NCI-H2081 (cell line): ENCODE data around the gene PEPD.

ENCODE experiments used
- DNase-seq, 2 experiments: peaks; one replicate each; lab custom pipeline; 2025; lab: John Stamatoyannopoulos, UW

Gene PEPD

DNA sequence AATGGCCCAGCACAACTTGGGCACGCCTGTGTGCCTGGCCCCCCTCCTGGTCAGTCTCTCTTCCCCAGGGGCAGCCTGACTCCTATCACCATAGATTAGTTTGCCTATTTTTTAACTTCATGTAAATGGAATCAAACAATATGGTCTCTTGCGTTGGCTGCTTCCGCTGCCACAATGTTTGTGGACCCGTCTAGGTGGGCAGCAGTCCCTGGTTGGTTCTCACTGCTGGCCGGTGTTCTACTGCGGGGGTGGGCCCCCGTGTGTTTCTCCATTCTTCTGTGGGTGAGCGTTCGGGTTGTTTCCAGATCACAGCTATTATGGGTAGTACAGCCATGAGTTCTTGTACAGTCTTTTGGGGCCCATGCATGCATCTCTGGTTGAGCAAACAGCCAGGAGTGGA is 100.8 kb downstream of the PEPD start:
- DNase-seq, result no peak

GRCh38 chr19:33419788-33420130 is 101.8 kb downstream of the PEPD start:
- no peak for DNase-seq

DNA sequence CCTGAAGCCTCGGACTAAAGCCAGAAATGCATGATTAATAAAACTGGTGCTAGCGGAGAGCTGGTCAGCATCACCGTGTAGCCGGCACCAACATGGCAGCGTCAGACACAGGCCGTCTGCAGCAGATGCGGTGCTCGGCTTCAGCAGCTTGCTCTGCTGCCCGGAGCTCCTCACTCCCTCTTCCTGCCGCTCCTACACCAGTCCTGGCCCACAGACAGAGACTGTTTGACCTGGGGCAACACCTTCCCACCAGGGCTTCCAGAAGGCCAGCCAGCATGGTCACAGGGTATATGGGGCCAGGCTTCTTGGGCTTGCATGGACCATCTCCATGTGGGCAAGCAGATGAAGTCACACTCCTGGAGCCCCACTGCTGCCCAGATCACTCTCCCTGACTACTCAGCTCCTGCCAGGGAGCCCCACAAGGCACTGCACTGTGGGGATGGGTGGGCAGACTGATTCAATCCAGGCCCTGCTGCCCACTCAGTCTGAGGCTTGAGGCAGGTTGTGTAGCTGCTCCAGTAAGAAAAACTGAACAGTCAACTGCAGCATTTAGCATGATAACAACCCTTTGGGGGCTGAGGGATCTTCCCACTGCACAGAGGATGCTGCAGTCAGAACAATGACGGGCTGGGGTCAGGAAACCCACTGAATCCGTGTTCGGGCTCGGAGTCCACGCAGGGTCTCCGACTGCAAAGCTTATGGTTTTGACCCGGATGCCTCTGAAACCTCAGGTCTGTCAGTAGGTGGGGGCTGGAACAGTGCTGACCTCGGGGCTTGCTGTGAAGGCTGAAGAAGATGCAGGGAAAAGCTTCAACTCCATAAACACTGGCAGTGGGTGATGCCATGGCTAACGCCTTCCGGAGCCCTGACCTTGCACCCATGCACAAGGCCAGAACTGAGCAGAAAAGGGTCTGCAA is 102.5 kb downstream of the PEPD start:
- DNase-seq, result no peak

GRCh38 chr19:33418461-33418860 is 103.1 kb downstream of the PEPD start:
- no peak for DNase-seq

GRCh38 chr19:33417751-33418150 is 103.8 kb downstream of the PEPD start:
- DNase-seq, result no peak

DNA sequence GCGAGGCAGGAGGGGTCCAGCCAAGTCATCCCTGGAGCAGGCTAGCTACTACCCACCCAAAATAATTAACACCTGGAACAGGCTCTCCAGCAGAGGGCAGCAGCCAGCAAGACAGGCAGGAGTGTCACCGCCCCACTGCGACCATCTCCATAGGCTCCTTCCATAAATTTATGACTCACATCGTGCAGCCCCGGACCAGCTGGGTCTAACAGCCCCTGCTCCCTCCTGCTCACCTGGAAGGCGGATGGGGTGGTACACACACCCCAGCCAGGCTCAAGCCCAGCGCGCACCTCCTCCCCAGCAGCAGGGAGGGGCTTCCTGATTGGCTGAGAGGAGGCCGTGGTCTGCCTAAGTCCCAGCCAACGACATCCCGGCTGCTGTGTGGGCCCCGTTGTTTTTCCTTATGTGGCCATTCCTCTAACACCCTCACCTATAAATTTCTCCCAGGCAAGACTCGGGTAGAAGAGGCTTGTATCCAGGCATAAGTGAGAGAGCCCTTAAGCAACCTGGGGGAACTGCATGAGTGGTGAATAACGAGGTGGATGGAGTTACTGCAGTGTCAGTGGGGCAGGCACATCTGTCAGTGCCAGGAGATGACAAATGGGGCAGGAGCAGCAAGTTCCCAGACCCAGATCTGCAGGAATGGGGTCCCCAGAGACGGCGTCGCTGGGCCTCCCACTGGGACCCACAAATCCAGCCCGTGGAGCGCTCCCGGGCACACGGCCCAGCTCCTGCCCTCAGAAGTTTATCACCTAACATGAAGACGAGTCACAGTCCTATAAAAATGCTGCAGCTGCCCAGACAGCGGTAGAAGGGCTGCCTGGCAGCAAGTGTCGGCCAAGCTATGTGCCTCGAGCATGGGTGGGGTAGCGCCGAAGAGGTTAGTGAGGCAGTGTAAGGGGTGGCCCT is 105.0 kb downstream of the PEPD start:
- DNase-seq, result peak; percentile 50 to 64

DNA sequence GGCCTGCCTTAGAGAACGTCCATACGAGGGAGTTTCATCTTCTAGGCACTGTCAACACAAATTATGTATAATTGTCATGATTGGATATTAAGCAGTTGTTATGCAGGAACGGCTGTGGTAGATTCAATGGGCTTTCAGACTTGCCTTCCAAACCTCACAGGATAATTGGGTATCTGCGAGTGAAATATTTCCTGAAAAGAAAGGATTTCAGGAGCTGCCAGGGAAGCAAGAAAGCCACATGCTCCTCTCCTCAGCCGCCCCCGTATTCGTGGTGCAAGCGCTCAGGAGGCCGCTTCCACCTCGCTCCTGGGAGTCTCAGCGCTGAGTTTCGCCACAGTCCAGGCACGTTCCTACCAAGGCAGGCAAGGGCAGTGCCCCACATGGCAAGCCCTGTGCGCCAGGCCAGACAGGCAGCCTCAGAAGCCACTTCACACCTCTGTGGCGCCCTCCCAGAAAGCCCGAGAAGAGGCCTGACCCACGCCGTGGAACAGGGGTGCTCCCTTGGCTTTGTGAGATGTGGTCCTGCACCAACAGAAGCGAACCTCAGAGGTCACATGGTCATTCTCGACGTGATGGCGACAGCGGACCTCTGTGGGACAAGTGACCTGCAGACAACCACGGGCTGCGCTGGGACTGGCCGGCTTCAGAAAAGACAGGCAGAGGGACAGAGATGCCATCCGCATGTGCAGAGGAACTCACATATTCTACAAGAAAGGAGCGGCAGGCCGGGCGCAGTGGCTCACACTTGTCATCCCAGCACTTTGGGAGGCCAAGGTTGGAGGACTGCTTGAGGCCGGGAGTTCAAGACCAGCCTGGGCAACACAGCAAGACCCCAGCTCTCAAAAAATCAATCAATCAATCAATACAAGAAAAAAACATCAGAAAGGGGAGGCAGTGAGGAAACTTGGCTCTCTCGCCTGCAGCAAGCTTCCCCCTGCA is 106.7 kb downstream of the PEPD start:
- no peak for DNase-seq

GRCh38 chr19:33413868-33414666 is 107.5 kb downstream of the PEPD start:
- DNase-seq, result no peak

DNA sequence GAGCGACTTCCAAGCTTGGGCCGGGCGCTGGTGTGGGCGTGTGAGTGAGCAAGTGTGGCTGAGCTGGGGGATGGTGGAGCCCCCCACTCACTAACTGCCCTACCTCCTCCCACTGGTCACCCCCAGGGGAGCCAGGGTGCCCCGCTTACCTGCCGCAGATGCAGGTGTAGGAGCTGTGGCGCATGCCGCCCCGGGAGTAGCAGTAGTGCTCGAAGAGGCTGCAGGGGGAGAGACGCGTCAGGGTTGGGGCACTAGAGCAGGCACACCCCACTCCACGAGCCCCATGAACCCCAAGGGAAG is 108.2 kb downstream of the PEPD start:
- no peak for DNase-seq

- no peak for DNase-seq
Measured at GRCh38 chr19:33412601-33413425, 108.8 kb downstream of the PEPD start.

DNA sequence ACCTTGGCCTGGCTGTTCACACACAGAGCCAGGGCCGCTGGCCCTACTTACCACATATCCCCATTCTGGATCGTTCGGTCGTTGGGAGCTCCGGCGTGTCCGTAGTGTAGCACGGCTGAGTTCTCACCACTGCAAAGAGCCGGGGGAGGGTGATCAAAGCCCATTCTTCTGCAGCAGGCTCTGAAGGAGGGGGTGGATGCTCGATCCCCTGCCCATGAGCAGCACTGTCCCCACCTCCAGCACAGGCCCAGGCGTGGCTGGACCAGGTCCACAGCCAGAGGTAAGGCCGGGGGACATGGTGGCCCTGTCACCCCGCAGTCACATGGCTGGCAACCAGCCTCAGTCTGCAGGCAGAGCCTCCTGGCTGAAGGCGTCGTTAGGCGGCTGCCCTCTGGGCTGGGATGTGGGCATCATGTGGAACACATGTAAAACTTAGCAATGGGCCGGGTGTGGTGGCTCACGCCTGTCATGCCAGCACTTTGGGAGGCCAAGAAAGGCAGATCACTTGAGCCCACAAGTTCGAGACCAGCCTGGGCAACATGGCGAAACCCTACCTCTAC is 109.9 kb downstream of the PEPD start:
- DNase-seq, result no peak

- no peak for DNase-seq
Measured at GRCh38 chr19:33410915-33411401, 110.6 kb downstream of the PEPD start.

DNA sequence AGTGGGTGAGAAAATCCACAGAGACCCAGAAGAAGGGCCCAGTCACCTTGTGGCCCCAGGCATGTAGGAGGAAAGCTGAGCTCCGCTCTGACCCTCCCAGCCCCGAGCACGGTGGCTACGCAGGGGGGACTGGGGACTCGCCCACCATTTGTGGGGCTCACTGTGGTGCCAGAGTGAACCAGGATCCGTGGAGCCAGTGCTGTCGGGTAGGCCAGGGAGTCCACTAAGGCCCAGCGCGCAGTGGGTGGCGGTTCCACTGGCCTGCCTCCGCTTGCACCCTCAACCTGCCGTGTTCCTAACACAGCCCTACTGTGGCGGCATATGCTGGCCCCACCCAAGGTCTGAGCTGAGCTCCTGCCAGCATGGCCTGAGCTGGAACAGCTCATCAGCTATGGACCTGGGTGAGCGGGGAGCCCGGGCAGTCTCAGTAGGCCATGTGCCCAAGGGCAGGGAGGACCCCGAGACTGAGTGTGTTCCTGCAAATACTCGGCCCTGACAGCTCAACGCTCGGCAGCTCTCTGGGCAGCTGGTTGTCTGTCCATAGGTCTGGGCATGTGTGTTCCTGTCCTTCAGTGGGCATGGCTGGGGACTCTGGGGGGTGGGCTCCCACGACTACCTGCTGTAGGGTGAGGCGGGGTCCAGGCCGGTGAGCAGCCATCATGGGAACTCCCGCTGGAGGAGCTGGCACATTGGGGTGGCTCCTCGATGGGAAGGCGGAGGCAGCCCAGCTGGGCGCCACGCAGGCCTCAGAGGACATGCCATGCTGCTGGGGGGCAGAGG is 111.5 kb downstream of the PEPD start:
- no peak for DNase-seq

- DNase-seq, result no peak
Measured at GRCh38 chr19:33408538-33409434, 112.8 kb downstream of the PEPD start.

DNA sequence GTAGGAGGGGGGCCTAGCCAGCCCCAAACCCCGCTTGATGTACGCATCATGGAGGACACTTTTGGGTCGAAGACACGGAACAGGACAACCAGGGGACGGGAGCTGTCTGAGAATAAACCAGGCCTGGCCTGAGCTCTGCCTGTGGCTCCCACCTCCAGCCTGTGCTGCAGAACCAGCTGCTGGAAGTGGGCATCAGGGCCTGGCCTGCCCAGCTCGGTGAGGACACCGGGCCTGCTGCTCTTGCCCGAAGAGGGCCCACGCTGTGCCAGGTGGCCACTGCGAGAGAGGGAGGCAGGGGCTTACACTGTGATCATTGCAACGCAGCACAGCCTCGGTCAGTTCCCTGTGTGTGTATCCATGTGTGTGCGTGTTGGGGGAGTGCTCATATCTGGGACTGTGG is 113.5 kb downstream of the PEPD start:
- DNase-seq, result no peak

DNA sequence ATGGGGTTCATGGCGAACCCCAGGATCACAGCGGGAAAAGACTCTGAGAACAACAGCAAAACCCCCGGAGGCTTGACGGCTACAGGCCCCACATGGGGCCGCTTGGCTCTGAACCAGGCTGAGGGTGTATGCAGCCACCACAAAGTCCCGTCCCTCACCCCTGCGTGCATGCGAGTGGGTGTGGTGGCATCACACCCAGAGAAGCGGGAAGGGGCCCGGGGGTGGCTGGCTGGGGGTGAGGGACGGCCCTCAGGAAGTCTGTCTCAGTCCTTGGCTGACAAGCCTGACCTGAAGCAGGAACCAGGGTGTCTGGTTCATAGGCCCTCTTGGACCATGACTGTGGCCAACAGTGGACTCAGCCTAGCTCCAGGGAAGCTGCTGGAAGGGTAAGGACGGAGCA is 113.9 kb downstream of the PEPD start:
- no peak for DNase-seq

GRCh38 chr19:33407140-33407551 is 114.4 kb downstream of the PEPD start:
- DNase-seq, result no peak
